ENCODE measurements around the gene UNC5C. TPM values are rescaled to one million over a fixed set of nuclear protein-coding genes. Genes with fewer than 3 reads are reported as not detected.

The UNC5C gene
- total and polyA plus RNA-seq, 4 donors: 0.27 to 1.2 (median 0.78) TPM

- no peaks in the 10 kb centered on the region for H3K4me1 ChIP-seq (ENCODE audit: control insufficient read depth in 4 of 4, insufficient read depth in 4 of 4, low read length in 3 of 4)
- TF ChIP-seq GABPA (IDR thresholded peaks at IDR 0.05 in 1 of 2, conservative IDR thresholded peaks at IDR 0.05 in 1 of 2) (no peak), NR2F2 (IDR thresholded peaks at IDR 0.05) (no peak), YY1 (IDR thresholded peaks at IDR 0.05) (no peak), HNF4G (IDR thresholded peaks at IDR 0.05) (no peak), FOXA2 (IDR thresholded peaks at IDR 0.05) (no peak), ZBTB33 (IDR thresholded peaks at IDR 0.05) (no peak), HNF4A (conservative IDR thresholded peaks at IDR 0.05) (no peak), REST (IDR thresholded peaks at IDR 0.05) (no peak), CTCF (IDR thresholded peaks at IDR 0.05; ENCODE audit: low read depth, low read length, missing input control) (no peak), RAD21 (IDR thresholded peaks at IDR 0.05) (no peak), ATF3 (IDR thresholded peaks at IDR 0.05) (no peak), RXRA (IDR thresholded peaks at IDR 0.05) (no peak)
- no peaks in the 10 kb centered on the region for H3K36me3 ChIP-seq (ENCODE audit: control insufficient read depth in 4 of 4, insufficient read depth in 3 of 4, low read depth in 1 of 4, low read length in 3 of 4)
- DNase-seq (ENCODE audit: low spot score): no peak
- no peak overlapping the region for H3K9ac ChIP-seq (ENCODE audit: low read depth in 1 of 2, low read length in 2 of 2)
- H3K27me3 ChIP-seq (ENCODE audit: control insufficient read depth in 4 of 4, insufficient read depth in 4 of 4, low read length in 3 of 4): peaks cover 0 to 6% (median 0%) of the 10 kb centered on the region in 4 donors
- no peak overlapping the region for H3K27ac ChIP-seq (ENCODE audit: low read depth in 1 of 2, low read length in 2 of 2)
- no peak overlapping the region for H3K4me3 ChIP-seq (ENCODE audit: low read depth in 1 of 3, low read length in 3 of 3)
- WGBS: 45% methylated on average over 5 of the region's 5 CpGs
- H3K9me3 ChIP-seq (ENCODE audit: control insufficient read depth in 4 of 4, low read length in 3 of 4): no peaks in the 10 kb centered on the region
Measured at GRCh38 chr4:95534032-95534431, 14.7 kb downstream of the UNC5C start.

- DNase-seq (ENCODE audit: low spot score): no peak
- TF ChIP-seq YY1 (IDR thresholded peaks at IDR 0.05): no peak
- TF ChIP-seq HNF4G (IDR thresholded peaks at IDR 0.05): no peak
- TF ChIP-seq HNF4A (conservative IDR thresholded peaks at IDR 0.05): no peak
- TF ChIP-seq NR2F2 (IDR thresholded peaks at IDR 0.05): no peak
- TF ChIP-seq FOXA2 (IDR thresholded peaks at IDR 0.05): no peak
- TF ChIP-seq EGR1 (IDR thresholded peaks at IDR 0.05; ENCODE audit: low read depth in 2 of 2): no peak
- TF ChIP-seq CTCF (IDR thresholded peaks at IDR 0.05; ENCODE audit: low read depth, low read length, missing input control): no peak
- TF ChIP-seq REST (IDR thresholded peaks at IDR 0.05): no peak
- no peak for TF ChIP-seq MAX (IDR thresholded peaks at IDR 0.05)
- TF ChIP-seq FOXA1 (IDR thresholded peaks at IDR 0.05): no peak
- no peak for TF ChIP-seq JUND (IDR thresholded peaks at IDR 0.05)
- no peaks in the 10 kb centered on the region for H3K9me3 ChIP-seq (ENCODE audit: control insufficient read depth in 4 of 4, low read length in 3 of 4)
- no peaks in the 10 kb centered on the region for H3K4me1 ChIP-seq (ENCODE audit: control insufficient read depth in 4 of 4, insufficient read depth in 4 of 4, low read length in 3 of 4)
- H3K9ac ChIP-seq (ENCODE audit: low read depth in 1 of 2, low read length in 2 of 2): no peak overlapping the region
- H3K36me3 ChIP-seq (ENCODE audit: control insufficient read depth in 4 of 4, insufficient read depth in 3 of 4, low read depth in 1 of 4, low read length in 3 of 4): no peaks in the 10 kb centered on the region
- peaks cover 0 to 2% (median 0%) of the 10 kb centered on the region in 4 donors for H3K27me3 ChIP-seq (ENCODE audit: control insufficient read depth in 4 of 4, insufficient read depth in 4 of 4, low read length in 3 of 4)
- 85% methylated on average over 9 of the region's 9 CpGs for WGBS
- H3K27ac ChIP-seq (ENCODE audit: low read depth in 1 of 2, low read length in 2 of 2): no peak overlapping the region
- H3K4me3 ChIP-seq (ENCODE audit: low read depth in 1 of 3, low read length in 3 of 3): no peak overlapping the region
Measured at GRCh38 chr4:95533254-95533653, 15.5 kb downstream of the UNC5C start.
